Spleen (tissue), 11 donors: Measurements from ENCODE around the gene NATD1. TPM values are rescaled to one million over a fixed set of nuclear protein-coding genes. Genes with fewer than 3 reads are reported as not detected.
A peak's percentile ranks its signal among the peaks of the same experiment; 100 is the strongest.

Source experiments
- DNase-seq: peaks from one replicate; pipeline ENCODE4 v3.0.0-alpha.2; 2020
- H3K27ac ChIP-seq, 8 donors: fragments of 200-600 bp; sonication (generic) in 7 of 8; 1 replicate in 4 of 8; 2 replicates in 4 of 8; pipeline versions ENCODE4 v1.5.0 to v1.8.0; 2016 to 2021; ENCODE audit warnings: inconsistent platforms in 4 of 8, mild to moderate bottlenecking in 4 of 8, moderate library complexity in 1 of 8
- H3K27me3 ChIP-seq, 7 donors: fragments of 200-600 bp; sonication (generic) in 6 of 7; replicated peaks in 1 of 7; 1 replicate in 4 of 7; 2 replicates in 3 of 7; pipeline versions ENCODE4 v1.5.0 to v1.8.0; 2016 to 2021; ENCODE audit warnings: inconsistent platforms in 3 of 7, mild to moderate bottlenecking in 1 of 7
- H3K36me3 ChIP-seq, 6 donors: fragments of 200-600 bp; sonication (generic) in 5 of 6; 1 replicate in 4 of 6; 2 replicates in 2 of 6; pipeline versions ENCODE4 v1.5.0 to v1.8.0; 2016 to 2021; ENCODE audit warnings: inconsistent platforms in 2 of 6
- H3K4me1 ChIP-seq, 6 donors: fragments of 200-600 bp; sonication (generic) in 5 of 6; 1 replicate in 3 of 6; 2 replicates in 3 of 6; pipeline versions ENCODE4 v1.5.0 to v1.8.0; 2016 to 2021; ENCODE audit warnings: inconsistent platforms in 3 of 6
- H3K4me3 ChIP-seq, 8 donors: fragments of 200-600 bp; sonication (generic) in 7 of 8; 1 replicate in 4 of 8; 2 replicates in 4 of 8; pipeline versions ENCODE4 v1.5.0 to v1.8.0; 2016 to 2021; ENCODE audit warnings: inconsistent platforms in 4 of 8, mild to moderate bottlenecking in 4 of 8, moderate library complexity in 2 of 8
- H3K9me3 ChIP-seq, 8 donors: fragments of 200-600 bp; sonication (generic) in 7 of 8; 1 replicate in 4 of 8; 2 replicates in 4 of 8; pipeline versions ENCODE4 v1.5.0 to v1.8.0; 2016 to 2021; ENCODE audit warnings: inconsistent platforms in 4 of 8
- POLR2A ChIP-seq, 3 donors: fragments of 450-650 bp; IDR thresholded peaks; one replicate each; pipeline ENCODE4 v1.5.1; 2017; ENCODE audit warnings: antibody characterized with exemption in 3 of 3, mild to moderate bottlenecking in 1 of 3
- POLR2AphosphoS5 ChIP-seq, 3 donors: sonication (generic); formaldehyde crosslinking; IDR thresholded peaks; one replicate each; pipeline ENCODE4 v1.5.1; 2017; ENCODE audit warnings: antibody characterized with exemption in 3 of 3
- WGBS, 5 donors: extraction: QIAGEN DNeasy Blood & Tissue Kit in 3 of 5; methylation state at CpG; one replicate each; pipeline versions ENCODE4 v1.1.5 to v1.1.7; 2013 to 2018; 5-methylcytosine and 5-hydroxymethylcytosine counted together
- intact Hi-C: fragments of 100-400 bp; cut with DNase I; formaldehyde crosslinking; loops from one replicate; pipeline ENCODE4 v1.15.0; 2023; ENCODE audit warnings: low total_unique reads
- polyA plus RNA-seq, 3 donors: library from polyadenylated mRNA; stranded (reverse); fragments of 200-250 nt; gene quantifications; one replicate each; pipeline ENCODE4 v1.2.1, GENCODE V29; 2013
- total RNA-seq, 7 donors: library from RNA; depleted of rRNA in 3 of 7; stranded (reverse); fragments of >200 nt in 3 of 7; fragmentation: NEBNext Ultra II Directional in 4 of 7; extraction: Animal tissue kit (Norgen Biotek cat#: 25700) in 4 of 7; gene quantifications; one replicate each; pipeline versions ENCODE4 v1.1.0 to v1.2.1, GENCODE V29; 2016 to 2021
- TF ChIP-seq, protein P1 (sequence below), 11 experiments: fragments of 200-600 bp in 7 of 11; fragments of 450-650 bp in 4 of 11; sonication (generic) in 4 of 11; IDR thresholded peaks in 8 of 11; conservative IDR thresholded peaks in 3 of 11; 1 replicate in 7 of 11; 2 replicates in 4 of 11; pipeline versions ENCODE4 v1.4.0 to v1.8.0; 2016 to 2021; ENCODE audit warnings: antibody characterized with exemption in 11 of 11, inconsistent platforms in 4 of 11, mild to moderate bottlenecking in 1 of 11
- donor health status: healthy with polysubstance abuse.
- donor health status: DM: no; HTN: no; CAD: no; lungs with moderate emphysema.
- donor health status: DM: no; HTN: no; CAD: no.
- donor health status: Bipolar disorder and iron deficiency.
- donor health status: healthy.
- donor health status: DM: no; HTN: no; CAD: no.
- donor health status: DM: yes; HTN: yes; CAD: no.

Gene NATD1
- total and polyA plus RNA-seq, 10 donors, result 1.3 to 31.0 (median 12.6) TPM

DNA sequence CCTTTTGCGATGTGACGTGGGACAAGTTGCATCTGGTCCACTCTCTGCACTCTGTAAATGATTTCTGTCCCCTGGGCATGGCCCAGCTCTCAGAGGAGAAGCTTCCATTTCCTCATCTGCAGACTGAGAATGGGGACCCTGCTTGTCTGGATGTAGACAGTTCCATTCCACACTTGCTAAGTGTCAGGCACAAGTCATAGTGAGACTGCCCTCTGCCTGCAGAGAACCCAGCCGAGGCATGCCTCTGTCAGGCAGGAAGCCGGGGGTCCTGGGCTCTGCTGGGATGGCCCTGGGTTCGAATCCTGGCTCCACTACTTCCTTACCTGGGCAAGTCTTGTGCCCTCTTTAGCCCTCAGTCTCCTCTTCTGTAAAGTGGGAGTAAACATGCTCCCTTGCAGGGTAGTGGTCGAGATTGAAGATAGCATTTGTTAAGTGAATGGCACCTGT, 35.4 kb upstream of the NATD1 start:
- no peak for TF ChIP-seq POLR2AphosphoS5 (IDR thresholded peaks at IDR 0.05)
- TF ChIP-seq, protein P1, sequence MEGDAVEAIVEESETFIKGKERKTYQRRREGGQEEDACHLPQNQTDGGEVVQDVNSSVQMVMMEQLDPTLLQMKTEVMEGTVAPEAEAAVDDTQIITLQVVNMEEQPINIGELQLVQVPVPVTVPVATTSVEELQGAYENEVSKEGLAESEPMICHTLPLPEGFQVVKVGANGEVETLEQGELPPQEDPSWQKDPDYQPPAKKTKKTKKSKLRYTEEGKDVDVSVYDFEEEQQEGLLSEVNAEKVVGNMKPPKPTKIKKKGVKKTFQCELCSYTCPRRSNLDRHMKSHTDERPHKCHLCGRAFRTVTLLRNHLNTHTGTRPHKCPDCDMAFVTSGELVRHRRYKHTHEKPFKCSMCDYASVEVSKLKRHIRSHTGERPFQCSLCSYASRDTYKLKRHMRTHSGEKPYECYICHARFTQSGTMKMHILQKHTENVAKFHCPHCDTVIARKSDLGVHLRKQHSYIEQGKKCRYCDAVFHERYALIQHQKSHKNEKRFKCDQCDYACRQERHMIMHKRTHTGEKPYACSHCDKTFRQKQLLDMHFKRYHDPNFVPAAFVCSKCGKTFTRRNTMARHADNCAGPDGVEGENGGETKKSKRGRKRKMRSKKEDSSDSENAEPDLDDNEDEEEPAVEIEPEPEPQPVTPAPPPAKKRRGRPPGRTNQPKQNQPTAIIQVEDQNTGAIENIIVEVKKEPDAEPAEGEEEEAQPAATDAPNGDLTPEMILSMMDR (IDR thresholded peaks at IDR 0.05 in 8 of 11, conservative IDR thresholded peaks at IDR 0.05 in 3 of 11), result peak in 1 of 11 experiments; percentile 22
- Histone ChIP-seq H3K27me3 (peaks cover 0 to 4% (median 0%) of the 10 kb centered on the region in 7 donors), H3K9me3 (no peaks in the 10 kb centered on the region), H3K36me3 (peaks cover 0 to 39% (median 5%) of the 10 kb centered on the region in 6 donors), H3K27ac (peak overlapping the region; percentile 87 to 98 (median 96)), H3K4me1 (peaks cover 47 to 95% (median 65%) of the 10 kb centered on the region in 6 donors), H3K4me3 (peak overlapping the region in 7 of 8 donors; percentile 87 to 99 (median 96))
- intact Hi-C loops, result loop anchor here (10.0 kb wide), 1 partner anchor 164 kb away; the partner anchor contains the start of gene DHRS7B
- WGBS, 5 donors, result 25 to 32% (median 27%) methylated on average over 6 of the region's 6 CpGs
- DNase-seq, result no peak

GRCh38 chr17:21287703-21288449, 34.7 kb upstream of the NATD1 start:
- Histone ChIP-seq H3K36me3 (peaks cover 0 to 32% (median 5%) of the 10 kb centered on the region in 6 donors), H3K27ac (peak overlapping the region; percentile 87 to 98 (median 96)), H3K4me3 (peak overlapping the region in 7 of 8 donors; percentile 87 to 99 (median 96)), H3K27me3 (peaks cover 0 to 4% (median 0%) of the 10 kb centered on the region in 7 donors), H3K9me3 (no peaks in the 10 kb centered on the region), H3K4me1 (peaks cover 47 to 95% (median 69%) of the 10 kb centered on the region in 6 donors)
- TF ChIP-seq, protein P1 (IDR thresholded peaks at IDR 0.05 in 8 of 11, conservative IDR thresholded peaks at IDR 0.05 in 3 of 11), result peak in 5 of 11 experiments; percentile 3 to 34 (median 32)
- TF ChIP-seq POLR2A (IDR thresholded peaks at IDR 0.05) (no peak), POLR2AphosphoS5 (IDR thresholded peaks at IDR 0.05) (peak; percentile 96 to 98 (median 97))
- 0 to 5% (median 1%) methylated on average over 8 to 18 of the region's 18 CpGs for WGBS, 5 donors
- DNase-seq, result peak; percentile 98
- intact Hi-C loops, result loop anchor here (10.0 kb wide), 1 partner anchor 163 kb away; the partner anchor contains the start of gene DHRS7B

DNA sequence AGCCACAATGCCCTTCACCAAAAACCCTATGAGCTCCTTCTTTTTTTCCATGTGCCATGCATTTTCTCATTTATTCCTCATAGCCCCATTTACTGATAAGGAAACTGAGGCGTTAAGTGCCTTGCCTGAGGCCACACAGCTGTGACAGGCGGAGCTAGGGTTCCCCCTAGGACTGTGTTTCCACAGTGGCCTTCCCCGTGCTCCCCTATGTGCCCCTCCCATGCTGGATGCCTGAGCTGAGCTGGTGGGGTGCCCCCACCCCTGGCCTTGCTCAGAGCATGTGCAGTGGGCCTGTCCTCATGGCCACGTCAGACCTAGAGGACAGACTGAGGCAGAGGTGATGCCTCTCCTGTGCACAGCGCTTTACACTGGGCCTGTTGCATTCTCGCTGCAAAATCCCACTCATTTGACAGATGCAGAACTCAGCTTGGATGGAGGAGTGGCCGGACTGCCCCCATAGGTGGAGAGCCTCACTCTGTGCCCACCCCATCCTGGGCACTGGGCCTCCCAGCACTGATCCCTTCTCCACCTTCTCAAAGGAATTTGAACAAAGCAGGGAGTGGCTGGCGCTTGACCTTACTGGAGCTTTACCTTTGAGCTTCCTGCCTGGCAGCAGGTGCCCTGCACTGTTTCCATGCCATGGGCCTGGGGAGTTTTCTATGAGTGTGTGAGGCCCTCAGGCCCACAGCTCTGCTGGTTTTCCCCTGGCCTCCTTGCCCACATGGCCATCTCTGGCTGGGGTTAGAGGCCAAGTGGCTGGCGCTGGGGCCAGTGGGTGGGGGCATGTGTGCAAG, 33.9 kb upstream of the NATD1 start:
- intact Hi-C loops, result loop anchor here (10.0 kb wide), 1 partner anchor 162 kb away; the partner anchor contains the start of gene DHRS7B
- TF ChIP-seq POLR2A (IDR thresholded peaks at IDR 0.05), result no peak
- TF ChIP-seq, protein P1 (IDR thresholded peaks at IDR 0.05 in 8 of 11, conservative IDR thresholded peaks at IDR 0.05 in 3 of 11), result no peak
- H3K27ac ChIP-seq, result peak overlapping the region; percentile 87 to 98 (median 96)
- peak overlapping the region; percentile 87 to 99 (median 96) for H3K4me3 ChIP-seq
- peaks cover 47 to 95% (median 72%) of the 10 kb centered on the region in 6 donors for H3K4me1 ChIP-seq
- peaks cover 0 to 4% (median 0%) of the 10 kb centered on the region in 7 donors for H3K27me3 ChIP-seq
- 33 to 46% (median 39%) methylated on average over 8 to 9 of the region's 9 CpGs for WGBS, 5 donors
- no peaks in the 10 kb centered on the region for H3K9me3 ChIP-seq
- H3K36me3 ChIP-seq, result peaks cover 0 to 24% (median 5%) of the 10 kb centered on the region in 6 donors
- peak; percentile 90 for DNase-seq
